Smooth muscle cell (in vitro differentiated cells): Measurements from ENCODE around the gene KRTAP10-9. TPM values are rescaled to one million over a fixed set of nuclear protein-coding genes. Genes with fewer than 3 reads are reported as not detected.

Experiments
- DNase-seq: peaks from one replicate; lab custom pipeline; 2025; ENCODE audit not compliant: unreplicated experiment; lab: John Stamatoyannopoulos, UW
- H2AFZ ChIP-seq: fragments of 200-600 bp; sonication (generic); 2 replicates; pipeline ENCODE4 v1.6.0; 2016; ENCODE audit warnings: antibody characterized with exemption, low read depth, mild to moderate bottlenecking
- H3F3A ChIP-seq: fragments of 200-600 bp; sonication (generic); 2 replicates; pipeline ENCODE4 v1.6.0; 2017; ENCODE audit warnings: antibody characterized with exemption, low read depth
- H3K27ac ChIP-seq: fragments of 200-600 bp; sonication (generic); 2 replicates; pipeline ENCODE4 v1.5.1; 2016; ENCODE audit warnings: low read depth, mild to moderate bottlenecking
- H3K27me3 ChIP-seq: fragments of 200-600 bp; sonication (generic); 2 replicates; pipeline ENCODE4 v1.6.1; 2016; ENCODE audit warnings: low read depth, mild to moderate bottlenecking
- H3K36me3 ChIP-seq: fragments of 200-600 bp; sonication (generic); 2 replicates; pipeline ENCODE4 v1.5.1; 2016; ENCODE audit warnings: low read depth
- H3K4me1 ChIP-seq: fragments of 200-600 bp; sonication (generic); 2 replicates; pipeline ENCODE4 v1.5.1; 2016; ENCODE audit warnings: low read depth
- H3K4me2 ChIP-seq: fragments of 200-600 bp; sonication (generic); 2 replicates; pipeline ENCODE4 v1.6.0; 2016; ENCODE audit warnings: mild to moderate bottlenecking
- H3K4me3 ChIP-seq: fragments of 200-600 bp; sonication (generic); 2 replicates; pipeline ENCODE4 v1.5.1; 2016; ENCODE audit warnings: mild to moderate bottlenecking
- H3K79me2 ChIP-seq: fragments of 200-600 bp; sonication (generic); 2 replicates; pipeline ENCODE4 v1.6.0; 2016; ENCODE audit warnings: low read depth, mild to moderate bottlenecking
- H3K9ac ChIP-seq: fragments of 200-600 bp; sonication (generic); 2 replicates; pipeline ENCODE4 v1.6.0; 2016; ENCODE audit warnings: low read depth
- H3K9me3 ChIP-seq: fragments of 200-600 bp; sonication (generic); replicated peaks from 2 replicates; pipeline ENCODE4 v1.5.1; 2016; ENCODE audit warnings: low read depth
- H4K20me1 ChIP-seq: fragments of 200-600 bp; sonication (generic); 2 replicates; pipeline ENCODE4 v1.6.0; 2016; ENCODE audit warnings: low read depth
- WGBS: methylation state at CpG from one replicate; pipeline ENCODE4 v1.1.7; 2016; ENCODE audit warnings: low lambda C conversion rate; 5-methylcytosine and 5-hydroxymethylcytosine counted together
- polyA plus RNA-seq: library from polyadenylated mRNA; unstranded; fragments of >200 nt; fragmentation: Nextera tagmentation; extraction: Ambion mirVana; gene quantifications from 2 replicates; pipeline ENCODE4 v1.2.1, GENCODE V29; 2016
- total RNA-seq: library from RNA; depleted of rRNA; stranded (reverse); fragments of >200 nt; gene quantifications from 2 replicates; pipeline ENCODE4 v1.2.3, GENCODE V29; 2014
- TF ChIP-seq, protein P1 (sequence below): fragments of 200-600 bp; sonication (generic); IDR thresholded peaks from 2 replicates; pipeline ENCODE4 v1.5.1; 2017; ENCODE audit warnings: borderline replicate concordance, mild to moderate bottlenecking, antibody characterized with exemption; ENCODE audit not compliant: insufficient read depth, poor library complexity, severe bottlenecking

The KRTAP10-9 gene
- total and polyA plus RNA-seq, 2 experiments from 2014 or later: not detected

DNA sequence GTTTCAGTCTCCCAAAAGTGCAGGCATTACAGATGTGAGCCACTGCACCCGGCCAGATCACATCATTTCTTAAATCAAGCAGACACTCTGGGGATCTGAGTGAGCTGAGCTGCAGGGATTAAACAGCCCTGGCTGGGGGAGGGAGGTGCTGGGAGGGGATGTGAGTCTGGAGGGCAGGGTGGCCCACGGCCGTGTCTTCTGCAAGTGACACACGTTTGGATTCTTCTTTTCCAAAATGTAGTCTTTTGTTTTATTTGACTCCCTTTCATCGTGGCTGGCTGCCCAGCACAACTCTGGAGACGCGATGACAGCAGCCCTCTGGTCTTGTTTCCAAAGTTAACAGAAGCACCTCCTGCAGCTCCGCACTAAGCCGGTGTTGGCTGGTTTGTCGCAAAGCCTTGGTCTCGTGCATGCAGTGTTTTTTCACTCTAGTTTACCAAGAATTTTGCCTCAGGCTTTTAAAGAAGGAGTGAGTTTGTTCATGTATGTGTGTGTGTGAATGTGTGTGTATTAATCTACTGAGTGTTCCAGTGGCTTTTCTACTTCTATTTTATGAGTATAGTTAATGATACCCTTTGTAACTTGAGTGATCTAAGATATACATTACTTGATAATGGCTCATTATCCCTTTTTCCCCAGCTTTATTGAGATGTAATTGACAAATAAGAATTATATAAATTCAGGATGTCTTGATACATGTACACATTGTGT, 43.6 kb upstream of the KRTAP10-9 start:
- no peak overlapping the region for H3K9ac ChIP-seq
- DNase-seq: no peak
- H3K79me2 ChIP-seq: no peaks in the 10 kb centered on the region
- no peak overlapping the region for H3K27ac ChIP-seq
- peaks cover 9% of the 10 kb centered on the region for H3K9me3 ChIP-seq
- H3K4me3 ChIP-seq: no peak overlapping the region
- no peaks in the 10 kb centered on the region for H3F3A ChIP-seq
- H2AFZ ChIP-seq: no peak overlapping the region
- H3K4me1 ChIP-seq: peaks cover 3% of the 10 kb centered on the region
- H3K36me3 ChIP-seq: no peaks in the 10 kb centered on the region
- WGBS: 35% methylated on average over 11 of the region's 11 CpGs
- no peaks in the 10 kb centered on the region for H3K27me3 ChIP-seq
- TF ChIP-seq, protein P1, sequence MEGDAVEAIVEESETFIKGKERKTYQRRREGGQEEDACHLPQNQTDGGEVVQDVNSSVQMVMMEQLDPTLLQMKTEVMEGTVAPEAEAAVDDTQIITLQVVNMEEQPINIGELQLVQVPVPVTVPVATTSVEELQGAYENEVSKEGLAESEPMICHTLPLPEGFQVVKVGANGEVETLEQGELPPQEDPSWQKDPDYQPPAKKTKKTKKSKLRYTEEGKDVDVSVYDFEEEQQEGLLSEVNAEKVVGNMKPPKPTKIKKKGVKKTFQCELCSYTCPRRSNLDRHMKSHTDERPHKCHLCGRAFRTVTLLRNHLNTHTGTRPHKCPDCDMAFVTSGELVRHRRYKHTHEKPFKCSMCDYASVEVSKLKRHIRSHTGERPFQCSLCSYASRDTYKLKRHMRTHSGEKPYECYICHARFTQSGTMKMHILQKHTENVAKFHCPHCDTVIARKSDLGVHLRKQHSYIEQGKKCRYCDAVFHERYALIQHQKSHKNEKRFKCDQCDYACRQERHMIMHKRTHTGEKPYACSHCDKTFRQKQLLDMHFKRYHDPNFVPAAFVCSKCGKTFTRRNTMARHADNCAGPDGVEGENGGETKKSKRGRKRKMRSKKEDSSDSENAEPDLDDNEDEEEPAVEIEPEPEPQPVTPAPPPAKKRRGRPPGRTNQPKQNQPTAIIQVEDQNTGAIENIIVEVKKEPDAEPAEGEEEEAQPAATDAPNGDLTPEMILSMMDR: no peak
- no peak overlapping the region for H3K4me2 ChIP-seq
- H4K20me1 ChIP-seq: no peaks in the 10 kb centered on the region

DNA sequence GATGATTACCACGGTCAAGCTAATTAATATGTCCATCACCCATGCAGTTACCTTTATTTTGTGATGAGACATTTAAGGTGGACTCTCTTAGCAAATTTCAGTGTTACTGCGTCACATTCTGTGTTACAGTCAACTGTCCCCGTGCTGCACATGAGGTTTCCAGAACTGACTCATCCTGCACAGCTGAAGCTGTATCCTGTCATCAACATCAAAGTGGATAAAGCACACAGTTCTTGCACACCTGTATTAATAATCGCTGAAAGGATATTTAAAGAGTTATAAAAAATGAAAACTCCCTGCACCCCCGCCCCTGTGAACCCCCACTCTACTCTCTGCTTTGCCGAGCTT, 43.1 kb upstream of the KRTAP10-9 start:
- H3F3A ChIP-seq: no peaks in the 10 kb centered on the region
- whole genome bisulfite sequencing: 81% methylated on average over 6 of the region's 6 CpGs
- no peak overlapping the region for H3K27ac ChIP-seq
- H2AFZ ChIP-seq: no peak overlapping the region
- H3K4me3 ChIP-seq: no peak overlapping the region
- no peaks in the 10 kb centered on the region for H3K79me2 ChIP-seq
- no peaks in the 10 kb centered on the region for H4K20me1 ChIP-seq
- H3K4me2 ChIP-seq: no peak overlapping the region
- no peaks in the 10 kb centered on the region for H3K27me3 ChIP-seq
- no peak overlapping the region for H3K9ac ChIP-seq
- peaks cover 3% of the 10 kb centered on the region for H3K4me1 ChIP-seq
- TF ChIP-seq, protein P1: no peak
- H3K36me3 ChIP-seq: no peaks in the 10 kb centered on the region
- no peak for DNase-seq
- peaks cover 9% of the 10 kb centered on the region for H3K9me3 ChIP-seq

DNA sequence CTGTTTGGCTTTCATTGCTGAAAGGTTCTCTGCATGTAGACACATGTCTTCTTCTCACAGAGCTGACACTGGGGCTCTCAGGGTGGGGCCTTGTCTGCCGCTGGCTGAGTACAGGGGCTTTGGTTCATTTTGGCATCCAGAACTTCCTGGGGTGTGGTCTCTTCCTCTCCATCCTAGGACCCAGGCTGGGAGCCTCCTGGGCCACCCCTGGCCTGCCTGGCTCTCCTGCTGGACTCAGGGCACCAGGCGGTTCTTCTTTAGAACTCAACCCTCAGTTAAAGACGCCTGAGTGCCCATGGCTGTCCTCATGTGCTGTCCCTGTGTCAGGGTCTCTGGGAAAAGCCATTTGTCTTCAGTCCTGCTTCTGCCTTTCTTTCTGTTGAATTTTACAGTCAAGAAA, 41.0 kb upstream of the KRTAP10-9 start:
- Histone ChIP-seq H2AFZ (no peak overlapping the region), H3K4me2 (no peak overlapping the region), H3K27ac (no peak overlapping the region), H3K27me3 (no peaks in the 10 kb centered on the region), H3F3A (no peaks in the 10 kb centered on the region), H3K36me3 (no peaks in the 10 kb centered on the region), H3K9me3 (peaks cover 9% of the 10 kb centered on the region), H3K79me2 (no peaks in the 10 kb centered on the region), H3K4me1 (peaks cover 3% of the 10 kb centered on the region), H3K4me3 (no peak overlapping the region), H3K9ac (no peak overlapping the region), H4K20me1 (no peaks in the 10 kb centered on the region)
- 87% methylated on average over 3 of the region's 3 CpGs for WGBS
- DNase-seq: no peak
- TF ChIP-seq, protein P1: no peak

DNA sequence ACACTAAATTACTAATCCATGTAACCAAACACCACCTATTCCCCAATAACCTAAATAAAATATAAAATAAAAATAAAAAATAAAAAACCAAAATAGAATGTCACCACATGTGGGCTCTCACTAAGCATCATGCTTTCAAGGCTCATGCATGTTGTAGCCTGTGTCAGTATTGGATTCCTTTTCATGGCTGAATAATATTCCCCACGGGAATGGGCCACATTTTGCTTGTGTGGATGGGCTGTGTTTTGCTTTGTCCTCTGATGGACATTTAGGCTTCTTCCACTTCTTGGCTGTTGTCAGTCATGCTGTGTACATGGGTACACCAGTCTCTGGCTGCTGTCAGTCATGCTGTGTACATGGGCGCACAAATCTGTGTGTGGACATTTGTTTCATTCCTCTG, 37.8 kb upstream of the KRTAP10-9 start:
- H3K9me3 ChIP-seq: no peaks in the 10 kb centered on the region
- H3K79me2 ChIP-seq: no peaks in the 10 kb centered on the region
- H3K4me2 ChIP-seq: no peak overlapping the region
- WGBS: 97% methylated on average over 2 of the region's 2 CpGs
- TF ChIP-seq, protein P1: no peak
- peaks cover 6% of the 10 kb centered on the region for H3K4me1 ChIP-seq
- H3K9ac ChIP-seq: no peak overlapping the region
- DNase-seq: no peak
- no peaks in the 10 kb centered on the region for H3F3A ChIP-seq
- no peak overlapping the region for H3K27ac ChIP-seq
- H3K36me3 ChIP-seq: no peaks in the 10 kb centered on the region
- H4K20me1 ChIP-seq: no peaks in the 10 kb centered on the region
- no peaks in the 10 kb centered on the region for H3K27me3 ChIP-seq
- no peak overlapping the region for H3K4me3 ChIP-seq
- no peak overlapping the region for H2AFZ ChIP-seq
